SKM-1 treated with dmso at 0.1 percent for 144 hours (cell line): ENCODE data around the gene EGR4.

Experiments used
- DNase-seq: peaks from one replicate; lab custom pipeline; 2025; ENCODE audit not compliant: unreplicated experiment; lab: John Stamatoyannopoulos, UW

Gene EGR4

DNA sequence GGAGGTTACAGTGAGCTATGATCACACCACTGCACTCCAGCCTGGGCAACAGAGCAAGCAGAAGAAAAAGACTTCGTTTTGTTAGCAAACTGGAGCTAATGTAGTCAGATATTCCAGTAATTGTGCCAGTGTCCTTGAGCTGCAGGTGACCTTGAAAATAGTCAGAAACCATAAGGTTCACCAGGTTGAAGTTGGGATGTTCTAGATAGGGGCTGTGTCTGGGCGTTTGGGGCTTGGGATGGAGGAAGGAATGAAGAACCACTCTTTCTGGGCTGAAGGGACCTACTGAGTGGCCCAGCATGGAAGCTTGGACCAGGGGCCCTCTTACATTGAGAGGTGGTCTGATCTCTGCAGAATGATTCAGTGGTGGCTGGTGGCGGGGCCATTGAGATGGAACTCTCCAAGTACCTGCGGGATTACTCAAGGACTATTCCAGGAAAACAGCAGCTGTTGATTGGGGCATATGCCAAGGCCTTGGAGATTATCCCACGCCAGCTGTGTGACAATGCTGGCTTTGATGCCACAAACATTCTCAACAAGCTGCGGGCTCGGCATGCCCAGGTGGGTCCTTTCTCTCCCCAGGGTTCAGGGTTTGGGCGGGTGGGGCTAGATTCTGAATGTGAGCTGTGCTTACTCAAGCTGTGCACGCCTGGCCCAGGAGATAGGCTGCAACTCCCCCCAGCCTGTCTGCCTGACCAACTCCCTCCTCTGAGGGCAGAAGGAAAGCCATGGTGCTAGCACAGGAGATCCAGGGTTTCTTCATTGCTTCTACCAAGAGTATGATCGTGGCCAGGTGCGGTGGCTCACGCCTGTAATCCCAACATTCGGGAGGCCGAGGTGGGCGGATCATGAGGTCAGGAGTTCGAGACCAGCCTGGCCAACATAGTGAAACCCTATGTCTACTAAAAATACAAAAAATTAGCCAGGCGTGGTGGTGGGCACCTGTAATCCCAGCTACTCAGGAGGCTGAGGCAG lies 42.2 kb downstream of the EGR4 start:
- DNase-seq: no peak

- DNase-seq: no peak
Observed at GRCh38 chr2:73249636-73250035, 43.7 kb downstream of the EGR4 start.

DNA sequence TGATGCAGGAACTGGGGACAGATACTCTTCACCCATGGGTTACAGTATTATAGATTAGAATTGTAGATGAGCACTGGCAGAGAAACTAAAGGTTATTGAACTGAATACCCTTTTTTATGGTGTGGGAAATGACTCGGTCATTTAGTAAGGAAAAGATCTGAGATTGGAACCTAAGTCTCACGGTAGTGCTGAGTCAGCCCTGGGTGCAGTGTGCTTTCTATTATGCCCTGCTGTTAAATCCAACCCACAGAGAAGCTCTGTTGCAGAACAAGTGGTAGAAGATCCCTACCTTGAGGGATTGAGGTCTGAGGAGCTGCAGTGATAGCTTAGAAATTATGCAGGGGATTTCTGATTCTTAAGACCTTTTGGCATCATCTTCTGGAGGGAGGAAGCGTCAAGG lies 46.5 kb downstream of the EGR4 start:
- no peak for DNase-seq

GRCh38 chr2:73244580-73244979 lies 48.8 kb downstream of the EGR4 start:
- DNase-seq: no peak

DNA sequence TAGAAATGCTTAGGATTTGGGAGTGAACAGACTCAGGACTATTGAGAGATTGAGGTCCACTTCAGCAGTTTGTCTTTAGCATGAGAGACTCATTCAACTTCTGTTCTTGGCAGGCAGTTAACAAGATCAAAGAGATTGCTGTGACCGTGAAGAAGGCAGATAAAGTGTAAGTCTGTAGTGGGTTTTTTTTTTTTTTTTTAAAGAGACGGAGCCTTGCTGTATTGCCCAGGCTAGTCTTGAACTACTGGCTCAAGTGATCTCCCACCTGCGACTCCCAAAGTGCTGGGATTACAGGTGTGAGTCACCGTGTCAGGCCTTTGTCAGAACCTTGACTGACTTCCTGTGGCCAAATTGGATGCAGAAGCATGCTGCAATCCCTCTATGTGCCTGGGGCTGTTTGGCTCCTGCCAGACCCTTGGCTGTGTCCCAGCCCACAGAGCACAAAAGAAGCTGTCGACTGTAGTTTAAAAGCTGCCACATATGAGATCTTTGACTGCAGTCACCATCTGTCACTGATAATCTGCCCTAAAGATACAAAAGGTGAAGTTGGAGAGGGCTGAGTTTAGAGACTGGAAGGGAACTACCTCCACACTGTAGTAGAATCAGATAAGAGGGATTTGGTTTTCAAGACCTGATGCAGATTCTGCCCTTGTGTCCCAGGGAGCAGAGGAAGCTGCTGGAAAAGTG lies 49.3 kb downstream of the EGR4 start:
- DNase-seq: no peak
